ENCODE results near the gene SCGN.

Gene SCGN

GRCh38 chr6:25699649-25700048, 47.6 kb downstream of the SCGN start:
- Histone ChIP-seq H3K4me1 (ENCODE audit: control insufficient read depth, insufficient read depth, low read length) (no peaks in the 10 kb centered on the region), H3K4me3 (ENCODE audit: low read depth, low read length) (no peak overlapping the region), H3K27ac (ENCODE audit: extremely low read depth, low read depth, low read length) (no peak overlapping the region), H3K36me3 (ENCODE audit: control insufficient read depth in 2 of 2, insufficient read depth in 1 of 2, low read length in 2 of 2) (no peaks in the 10 kb centered on the region), H3K9me3 (ENCODE audit: control insufficient read depth, insufficient read depth, low read depth, low read length) (no peaks in the 10 kb centered on the region)
- CTCF ChIA-PET = interaction anchor here (1.5 kb wide), 2 partner anchors 18 to 476 kb away, joined by 3 to 4 read pairs; no protein-coding TSS in a partner anchor
- TF ChIP-seq ZBTB1 (tag by site-specific recombination; IDR thresholded peaks at IDR 0.05) (no peak), EGR2 (tag by site-specific recombination; IDR thresholded peaks at IDR 0.05; ENCODE audit: low read depth) (no peak), PRDM10 (tag by site-specific recombination; IDR thresholded peaks at IDR 0.05) (no peak), FEZF1 (tag by site-specific recombination; IDR thresholded peaks at IDR 0.05) (no peak)
- POLR2A ChIA-PET = no interaction called here

GRCh38 chr6:25700761-25701160, 48.7 kb downstream of the SCGN start:
- Histone ChIP-seq H3K36me3 (ENCODE audit: control insufficient read depth in 2 of 2, insufficient read depth in 1 of 2, low read length in 2 of 2) (no peaks in the 10 kb centered on the region), H3K4me3 (ENCODE audit: low read depth, low read length) (no peak overlapping the region), H3K4me1 (ENCODE audit: control insufficient read depth, insufficient read depth, low read length) (no peaks in the 10 kb centered on the region), H3K9me3 (ENCODE audit: control insufficient read depth, insufficient read depth, low read depth, low read length) (no peaks in the 10 kb centered on the region), H3K27ac (ENCODE audit: extremely low read depth, low read depth, low read length) (no peak overlapping the region)
- ChIA-PET CTCF (interaction anchor here (0.5 to 3.2 kb wide), 7 partner anchors 12 to 477 kb away, joined by 3 to 13 read pairs (median 4); no protein-coding TSS in a partner anchor), POLR2A (no interaction called here)
- TF ChIP-seq ZNF621 (tag by site-specific recombination; IDR thresholded peaks at IDR 0.05) (no peak), ZNF148 (tag by site-specific recombination; IDR thresholded peaks at IDR 0.05; ENCODE audit: borderline replicate concordance) (no peak), ZNF623 (tag by site-specific recombination; IDR thresholded peaks at IDR 0.05) (no peak), ZNF121 (tag by site-specific recombination; IDR thresholded peaks at IDR 0.05) (no peak)

GRCh38 chr6:25701807-25702206, 49.8 kb downstream of the SCGN start:
- Histone ChIP-seq H3K9me3 (ENCODE audit: control insufficient read depth, insufficient read depth, low read depth, low read length) (no peaks in the 10 kb centered on the region), H3K27ac (ENCODE audit: extremely low read depth, low read depth, low read length) (no peak overlapping the region), H3K4me3 (ENCODE audit: low read depth, low read length) (no peak overlapping the region), H3K36me3 (ENCODE audit: control insufficient read depth in 2 of 2, insufficient read depth in 1 of 2, low read length in 2 of 2) (no peaks in the 10 kb centered on the region), H3K4me1 (ENCODE audit: control insufficient read depth, insufficient read depth, low read length) (no peaks in the 10 kb centered on the region)
- CTCF ChIA-PET = interaction anchor here (1.2 to 3.2 kb wide), 3 partner anchors 14 to 87 kb away, joined by 4 to 13 read pairs (median 4); no protein-coding TSS in a partner anchor
- POLR2A ChIA-PET = no interaction called here
- TF ChIP-seq ZNF16 (tag by site-specific recombination; IDR thresholded peaks at IDR 0.05; ENCODE audit: low read depth) (no peak), ZNF23 (tag by site-specific recombination; IDR thresholded peaks at IDR 0.05; ENCODE audit: borderline replicate concordance) (no peak), AEBP2 (tag by site-specific recombination; IDR thresholded peaks at IDR 0.05; ENCODE audit: borderline replicate concordance) (no peak), PRDM2 (tag by site-specific recombination; IDR thresholded peaks at IDR 0.05; ENCODE audit: borderline replicate concordance) (no peak), ZFHX2 (tag by site-specific recombination; conservative IDR thresholded peaks at IDR 0.05) (no peak), ZNF449 (tag by site-specific recombination; IDR thresholded peaks at IDR 0.05) (no peak), ZNF747 (tag by site-specific recombination; IDR thresholded peaks at IDR 0.05) (no peak)
